Measurements from ENCODE around the gene KIAA1217. TPM values are rescaled to one million over a fixed set of nuclear protein-coding genes. Genes with fewer than 3 reads are reported as not detected.
A peak's percentile ranks its signal among the peaks of the same experiment; 100 is the strongest.

The KIAA1217 gene
- total and polyA plus RNA-seq, 2 experiments from 2014 or later: 5.4 to 8.1 TPM

- no peak for DNase-seq
- Histone ChIP-seq H2AFZ (no peak overlapping the region), H3K9me3 (ENCODE audit: low read depth) (no peaks in the 10 kb centered on the region), H3K9me2 (ENCODE audit: insufficient read depth) (no peaks in the 10 kb centered on the region), H3K27ac (no peak overlapping the region), H3K4me3 (no peak overlapping the region), H3K4me1 (ENCODE audit: insufficient read depth) (no peaks in the 10 kb centered on the region), H3K36me3 (ENCODE audit: low read depth) (no peaks in the 10 kb centered on the region), H4K20me1 (ENCODE audit: insufficient read depth) (no peaks in the 10 kb centered on the region), H3K79me2 (ENCODE audit: insufficient read depth) (no peaks in the 10 kb centered on the region), H3K9ac (no peak overlapping the region), H3K27me3 (replicated peaks; ENCODE audit: insufficient read depth) (no peaks in the 10 kb centered on the region), H3F3A (ENCODE audit: insufficient read depth) (no peaks in the 10 kb centered on the region), H3K4me2 (ENCODE audit: unreplicated experiment) (no peak overlapping the region)
- TF ChIP-seq EZH2phosphoT487 (IDR thresholded peaks at IDR 0.05; ENCODE audit: insufficient read depth, low read depth): no peak
- TF ChIP-seq EZH2 (IDR thresholded peaks at IDR 0.05; ENCODE audit: insufficient read depth, poor library complexity, severe bottlenecking): no peak
- in situ Hi-C loops (cut with MboI): no loop called here
- 84 to 89% methylated on average over 8 of the region's 8 CpGs for WGBS, 2 experiments (ENCODE audit: low coverage in 1 of 2, low lambda C conversion rate in 2 of 2, missing lambda C conversion rate in 2 of 2)
Observed at GRCh38 chr10:24357344-24358004, 148.5 kb downstream of the KIAA1217 start.

GRCh38 chr10:24358022-24358421, 149.1 kb downstream of the KIAA1217 start:
- Histone ChIP-seq H3K4me2 (ENCODE audit: unreplicated experiment) (no peak overlapping the region), H3K79me2 (ENCODE audit: insufficient read depth) (no peaks in the 10 kb centered on the region), H3K36me3 (ENCODE audit: low read depth) (no peaks in the 10 kb centered on the region), H3K27ac (no peak overlapping the region), H3K4me1 (ENCODE audit: insufficient read depth) (peaks cover 3% of the 10 kb centered on the region; the same call in 1 of the 2 replicates), H4K20me1 (ENCODE audit: insufficient read depth) (no peaks in the 10 kb centered on the region), H3K9ac (no peak overlapping the region), H3K9me2 (ENCODE audit: insufficient read depth) (no peaks in the 10 kb centered on the region), H3K4me3 (no peak overlapping the region), H3K9me3 (ENCODE audit: low read depth) (no peaks in the 10 kb centered on the region), H3K27me3 (replicated peaks; ENCODE audit: insufficient read depth) (no peaks in the 10 kb centered on the region), H3F3A (ENCODE audit: insufficient read depth) (no peaks in the 10 kb centered on the region), H2AFZ (no peak overlapping the region)
- 81 to 84% methylated on average over 4 of the region's 4 CpGs for WGBS, 2 experiments (ENCODE audit: low coverage in 1 of 2, low lambda C conversion rate in 2 of 2, missing lambda C conversion rate in 2 of 2)
- in situ Hi-C loops (cut with MboI): no loop called here
- DNase-seq: no peak
- TF ChIP-seq EZH2phosphoT487 (IDR thresholded peaks at IDR 0.05; ENCODE audit: insufficient read depth, low read depth) (no peak), EZH2 (IDR thresholded peaks at IDR 0.05; ENCODE audit: insufficient read depth, poor library complexity, severe bottlenecking) (no peak)

- Histone ChIP-seq H3K9ac (no peak overlapping the region), H3K9me3 (ENCODE audit: low read depth) (no peaks in the 10 kb centered on the region), H3K4me1 (ENCODE audit: insufficient read depth) (peaks cover 6% of the 10 kb centered on the region; the same call in 1 of the 2 replicates), H3K79me2 (ENCODE audit: insufficient read depth) (no peaks in the 10 kb centered on the region), H3K9me2 (ENCODE audit: insufficient read depth) (no peaks in the 10 kb centered on the region), H3K4me3 (no peak overlapping the region), H2AFZ (no peak overlapping the region), H4K20me1 (ENCODE audit: insufficient read depth) (no peaks in the 10 kb centered on the region), H3K4me2 (ENCODE audit: unreplicated experiment) (no peak overlapping the region), H3F3A (ENCODE audit: insufficient read depth) (no peaks in the 10 kb centered on the region), H3K27ac (no peak overlapping the region), H3K27me3 (replicated peaks; ENCODE audit: insufficient read depth) (no peaks in the 10 kb centered on the region), H3K36me3 (ENCODE audit: low read depth) (no peaks in the 10 kb centered on the region)
- 29 to 30% methylated on average over 12 of the region's 12 CpGs for WGBS, 2 experiments (ENCODE audit: low coverage in 1 of 2, low lambda C conversion rate in 2 of 2, missing lambda C conversion rate in 2 of 2)
- DNase-seq: peak; percentile 82
- in situ Hi-C loops (cut with MboI): loop anchor here (5.0 to 10.0 kb wide), 2 partner anchors 154 to 363 kb away; no protein-coding TSS in a partner anchor
- TF ChIP-seq EZH2 (IDR thresholded peaks at IDR 0.05; ENCODE audit: insufficient read depth, poor library complexity, severe bottlenecking) (no peak), EZH2phosphoT487 (IDR thresholded peaks at IDR 0.05; ENCODE audit: insufficient read depth, low read depth) (no peak)
Observed at GRCh38 chr10:24360282-24361127, 151.6 kb downstream of the KIAA1217 start.

DNA sequence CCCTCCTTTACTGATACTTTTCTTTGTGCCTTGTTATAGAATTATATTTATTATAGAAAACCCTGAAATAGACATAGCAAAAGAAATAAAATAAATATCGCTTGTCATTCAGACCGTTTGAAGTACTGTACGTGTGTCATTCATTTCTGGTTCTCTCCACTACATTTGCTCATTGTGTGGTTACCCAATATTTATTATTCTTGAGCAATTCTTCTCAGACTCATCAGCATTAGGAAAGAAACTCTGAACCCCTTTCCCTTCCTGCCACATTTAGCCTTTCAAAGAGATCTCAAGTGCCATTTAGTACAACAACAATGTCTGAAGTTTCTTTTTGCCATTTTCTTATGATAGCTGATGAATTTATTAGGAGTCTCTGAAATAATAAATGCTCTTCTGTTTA, 154.1 kb downstream of the KIAA1217 start:
- no peak for TF ChIP-seq EZH2phosphoT487 (IDR thresholded peaks at IDR 0.05; ENCODE audit: insufficient read depth, low read depth)
- no peak for TF ChIP-seq EZH2 (IDR thresholded peaks at IDR 0.05; ENCODE audit: insufficient read depth, poor library complexity, severe bottlenecking)
- no peaks in the 10 kb centered on the region for H3K36me3 ChIP-seq (ENCODE audit: low read depth)
- 45 to 49% methylated on average over 3 of the region's 3 CpGs for WGBS, 2 experiments (ENCODE audit: low coverage in 1 of 2, low lambda C conversion rate in 2 of 2, missing lambda C conversion rate in 2 of 2)
- H3K27ac ChIP-seq: no peak overlapping the region
- peak; percentile 58 for DNase-seq
- H3K4me2 ChIP-seq (ENCODE audit: unreplicated experiment): no peak overlapping the region
- no peaks in the 10 kb centered on the region for H3F3A ChIP-seq (ENCODE audit: insufficient read depth)
- H3K9me2 ChIP-seq (ENCODE audit: insufficient read depth): no peaks in the 10 kb centered on the region
- no peak overlapping the region for H2AFZ ChIP-seq
- H3K4me3 ChIP-seq: no peak overlapping the region
- no peaks in the 10 kb centered on the region for H3K9me3 ChIP-seq (ENCODE audit: low read depth)
- H4K20me1 ChIP-seq (ENCODE audit: insufficient read depth): no peaks in the 10 kb centered on the region
- H3K79me2 ChIP-seq (ENCODE audit: insufficient read depth): no peaks in the 10 kb centered on the region
- H3K4me1 ChIP-seq (ENCODE audit: insufficient read depth): peaks cover 6% of the 10 kb centered on the region; the same call in 1 of the 2 replicates
- H3K27me3 ChIP-seq (replicated peaks; ENCODE audit: insufficient read depth): no peaks in the 10 kb centered on the region
- in situ Hi-C loops (cut with MboI): loop anchor here (5.0 to 10.0 kb wide), 2 partner anchors 152 to 366 kb away; no protein-coding TSS in a partner anchor
- H3K9ac ChIP-seq: no peak overlapping the region

Measured in GM23248 (cell line).